NCI-H82 treated with DMSO at 0.1 percent for 48 hours (cell line): ENCODE data around the gene AGTRAP.

Source experiments
- DNase-seq: peaks from one replicate; lab custom pipeline; 2025; ENCODE audit not compliant: unreplicated experiment; lab: John Stamatoyannopoulos, UW

Gene AGTRAP, protein sequence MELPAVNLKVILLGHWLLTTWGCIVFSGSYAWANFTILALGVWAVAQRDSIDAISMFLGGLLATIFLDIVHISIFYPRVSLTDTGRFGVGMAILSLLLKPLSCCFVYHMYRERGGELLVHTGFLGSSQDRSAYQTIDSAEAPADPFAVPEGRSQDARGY

DNA sequence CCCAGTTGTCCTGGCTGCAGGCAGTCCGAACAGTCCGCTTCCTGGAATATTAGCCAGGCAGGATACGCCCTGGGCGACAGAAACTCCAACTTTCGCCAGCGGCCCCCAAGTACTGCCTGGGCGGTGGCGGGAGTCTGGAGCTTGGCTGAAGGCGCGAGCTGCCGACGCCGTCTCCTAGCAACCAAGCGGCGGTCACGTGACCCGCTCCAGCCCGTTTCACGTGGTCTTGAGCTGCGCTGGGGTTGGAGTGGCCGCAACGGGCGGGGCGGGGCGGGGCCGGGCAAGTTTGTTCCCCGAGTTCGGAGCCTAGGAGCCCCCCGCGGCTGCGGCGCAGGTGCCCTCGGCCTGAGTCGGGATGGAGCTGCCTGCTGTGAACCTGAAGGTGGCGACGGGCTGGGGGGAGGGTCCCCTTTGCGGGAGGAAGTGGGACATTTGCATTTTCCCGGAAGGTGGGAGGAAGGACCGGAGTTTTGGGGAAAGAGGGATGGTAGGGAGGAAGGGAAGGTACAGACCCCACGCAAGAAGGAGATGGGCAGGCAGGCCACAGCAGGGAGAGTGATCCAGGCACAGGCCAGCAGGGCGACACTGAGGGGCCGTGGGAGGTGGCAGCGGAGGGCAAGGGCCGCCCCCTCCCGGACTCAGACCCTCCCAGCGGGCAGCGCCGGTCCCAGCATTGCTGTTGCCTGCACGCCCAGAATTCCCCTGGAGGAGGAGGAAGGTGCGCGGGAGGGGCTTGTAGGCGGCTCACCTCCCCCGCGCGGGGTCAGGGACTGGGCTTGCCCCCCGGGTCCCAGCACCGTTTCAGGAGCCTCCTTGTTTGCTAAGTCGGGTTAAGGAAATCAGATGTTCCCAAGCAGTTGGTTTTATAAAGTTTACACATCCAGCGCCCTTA, at the start of gene AGTRAP:
AGTRAP (plus strand) TSS at position 283 of the 892 bp plus-strand sequence; CDS start at position 356, 73 bp downstream.
- DNase-seq = peak; percentile 79

DNA sequence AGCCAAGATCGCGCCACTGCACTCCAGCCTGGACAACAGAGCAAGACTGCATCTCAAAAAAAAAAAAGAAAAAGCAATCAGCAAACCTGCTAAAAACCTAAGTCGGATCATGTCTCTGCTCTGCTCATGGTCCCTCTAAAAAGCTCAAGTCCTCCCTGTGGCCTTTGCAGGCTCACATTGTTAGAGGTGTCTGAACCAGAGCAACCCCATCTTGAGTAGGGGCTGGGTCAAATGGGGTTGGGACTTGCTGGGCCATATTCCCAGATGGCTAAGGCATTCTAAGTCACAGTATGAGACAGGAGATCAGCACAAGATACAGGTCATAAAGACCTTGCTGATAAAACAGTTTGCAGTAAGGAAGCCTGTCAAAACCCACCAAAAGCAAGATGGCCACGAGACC, 47.4 kb upstream of the AGTRAP start:
- no peak for DNase-seq

DNA sequence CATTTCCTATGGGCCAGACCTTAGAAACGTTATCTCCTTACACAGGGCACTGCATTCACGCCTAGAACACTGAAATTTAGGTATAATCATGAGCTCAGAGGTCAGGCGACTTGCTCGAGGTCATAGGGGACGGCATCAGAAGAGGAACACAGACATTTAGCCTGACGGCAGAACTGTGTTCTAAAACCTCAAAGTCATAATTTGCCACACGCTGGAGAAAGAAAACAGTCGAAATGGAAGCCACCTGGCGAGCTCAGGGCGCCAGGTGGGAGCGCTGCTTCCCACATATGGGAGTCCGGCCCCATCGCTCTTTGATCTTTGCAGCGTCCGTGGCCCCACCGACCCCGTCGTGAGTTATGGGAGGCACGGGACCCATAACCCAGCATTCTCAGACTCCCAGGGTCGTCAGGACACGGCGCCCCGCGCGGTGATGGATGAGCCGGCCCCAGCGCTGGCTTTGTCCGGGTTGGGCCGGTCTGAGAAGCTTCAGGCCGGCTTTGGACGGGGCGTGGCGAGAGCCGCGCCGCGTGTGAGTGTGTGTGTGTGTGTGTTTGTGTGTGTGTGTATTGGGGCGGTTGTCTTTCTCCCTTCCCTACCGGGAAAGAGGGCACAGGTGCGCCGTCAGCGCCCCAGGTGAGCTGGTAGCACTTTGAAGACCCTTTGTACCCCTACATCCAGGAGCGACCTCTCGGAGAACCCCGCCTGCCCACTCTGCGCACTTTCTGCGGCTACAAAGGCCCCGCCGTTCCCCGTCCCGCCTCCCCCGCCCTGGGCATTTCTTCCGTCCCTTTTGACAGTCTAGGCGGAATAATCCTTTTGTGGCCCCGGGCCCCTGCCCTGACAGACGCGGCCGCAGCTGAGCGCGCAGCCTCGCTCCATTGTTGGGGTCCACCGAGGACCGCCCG, 45.3 kb upstream of the AGTRAP start:
- DNase-seq = no peak

DNA sequence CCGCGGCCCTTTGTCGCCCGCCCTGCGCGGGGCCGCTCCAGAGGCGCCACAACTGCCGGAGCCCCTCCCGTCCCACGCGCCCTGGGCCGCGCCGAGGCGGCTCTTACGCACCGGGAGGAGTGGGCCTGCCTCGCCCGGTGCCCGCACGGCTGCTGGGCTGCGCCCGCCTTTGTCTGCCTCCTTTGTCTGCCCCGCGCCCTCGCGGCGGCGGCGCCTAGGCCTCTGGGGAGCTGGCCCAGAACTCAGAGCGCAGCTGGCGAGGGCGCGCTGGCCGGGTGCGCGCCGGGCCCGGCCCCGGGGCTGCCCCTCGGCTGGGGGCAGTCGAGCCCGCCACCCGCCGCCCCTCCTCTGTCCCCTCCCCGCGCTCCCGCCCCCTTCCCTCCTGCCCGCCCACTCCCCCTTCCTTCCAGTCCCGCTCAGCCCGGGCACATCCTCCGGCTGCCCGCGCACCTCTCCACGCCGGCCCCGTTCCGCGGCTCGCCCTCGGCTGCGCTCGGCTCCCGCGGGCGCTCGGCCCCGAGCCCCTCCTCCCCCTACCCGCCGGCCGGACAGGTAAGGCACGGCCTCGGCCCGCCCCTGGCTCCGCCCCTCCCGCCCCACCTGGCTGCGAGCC, 44.5 kb upstream of the AGTRAP start, which contains the start of gene DRAXIN:
DRAXIN (plus strand) TSS at position 409 of the 613 bp plus-strand sequence. CDS start 14,549 bp downstream, outside the sequence.
- DNase-seq = peak; percentile 21

DNA sequence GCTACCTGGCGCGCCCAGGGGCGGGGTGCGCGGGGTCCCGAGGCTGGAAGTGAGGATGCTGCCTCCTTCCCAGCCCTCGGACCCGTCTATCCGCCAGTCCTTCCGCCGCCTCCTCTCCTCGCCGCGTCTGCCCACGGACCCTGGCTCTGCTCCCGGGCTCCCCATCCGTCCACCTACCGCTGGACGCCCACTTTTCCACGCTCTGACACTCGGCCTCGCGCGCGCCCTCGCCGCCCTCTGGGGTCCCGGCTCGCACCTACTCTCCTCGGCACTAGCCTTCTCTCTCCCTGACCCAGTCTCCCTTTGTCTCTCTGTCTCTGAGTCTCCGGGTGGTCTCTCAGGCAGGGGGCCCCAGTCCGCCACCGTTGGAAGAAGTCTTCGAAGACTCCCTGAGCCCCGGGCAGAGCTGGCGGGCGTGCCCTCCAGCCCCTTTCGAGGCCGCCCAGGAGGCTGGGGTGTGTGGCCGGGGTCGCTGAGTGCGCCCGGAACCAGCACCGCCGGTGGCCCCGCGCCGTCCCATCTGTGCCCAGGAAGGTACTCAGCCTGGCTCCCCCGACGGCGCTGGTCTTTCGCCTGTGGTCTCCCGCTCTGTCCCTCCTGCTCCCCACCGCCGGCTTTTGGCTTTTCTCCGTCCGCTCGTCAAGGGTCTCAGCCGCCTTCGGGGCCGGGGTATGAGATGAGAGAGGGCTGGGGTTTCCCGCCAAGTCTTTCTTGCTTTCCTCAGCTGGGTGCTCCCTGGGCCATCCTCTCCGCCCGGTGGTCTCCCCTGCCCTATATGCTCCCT, 43.8 kb upstream of the AGTRAP start:
- DNase-seq = no peak

DNA sequence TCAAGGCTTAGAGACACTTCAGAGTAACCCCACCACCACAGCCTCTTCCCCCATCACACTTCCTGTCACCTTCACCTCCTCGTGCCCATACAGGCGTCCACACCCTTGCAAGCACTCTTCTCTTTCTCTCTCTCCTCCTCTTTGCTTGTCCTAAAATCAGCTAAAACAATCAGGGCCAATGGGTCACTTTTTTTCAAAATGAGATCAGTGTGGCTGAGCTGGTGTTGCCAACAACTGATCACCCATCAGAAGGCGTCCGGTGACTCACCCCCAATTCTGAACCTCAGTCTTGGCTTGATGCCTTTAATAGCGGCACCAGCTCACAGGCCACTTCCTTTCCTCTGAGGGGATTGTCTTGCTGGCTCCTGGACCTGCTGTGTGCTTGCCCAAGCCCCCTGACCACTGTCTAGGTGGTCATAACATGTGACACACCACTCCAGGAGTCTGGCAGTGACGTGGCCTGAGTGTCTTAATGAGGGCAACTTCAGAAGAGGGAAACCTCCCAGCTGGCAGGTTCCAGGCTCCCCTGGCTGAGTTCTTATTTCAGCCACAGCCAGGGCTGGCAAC, 42.8 kb upstream of the AGTRAP start:
- no peak for DNase-seq

DNA sequence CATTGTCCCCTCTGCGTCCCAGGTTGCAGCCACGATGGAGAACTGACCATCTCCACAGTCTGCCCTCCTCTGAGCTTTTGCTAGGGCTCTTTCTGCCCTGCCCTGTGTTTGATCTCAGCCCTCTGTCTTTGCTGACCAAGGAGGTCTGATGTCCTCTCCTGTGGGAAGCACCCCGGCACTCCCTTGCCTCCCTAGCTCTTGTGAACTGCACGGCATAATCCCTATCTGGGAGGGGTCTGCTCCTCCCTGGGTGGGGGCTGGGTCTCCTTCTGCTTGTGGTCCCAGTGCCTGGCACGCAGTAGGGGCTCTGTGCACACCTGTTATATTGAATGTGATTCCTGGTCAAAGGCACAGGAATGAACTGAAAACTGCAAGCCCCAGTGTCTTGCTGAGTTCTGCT, 42.0 kb upstream of the AGTRAP start:
- no peak for DNase-seq

DNA sequence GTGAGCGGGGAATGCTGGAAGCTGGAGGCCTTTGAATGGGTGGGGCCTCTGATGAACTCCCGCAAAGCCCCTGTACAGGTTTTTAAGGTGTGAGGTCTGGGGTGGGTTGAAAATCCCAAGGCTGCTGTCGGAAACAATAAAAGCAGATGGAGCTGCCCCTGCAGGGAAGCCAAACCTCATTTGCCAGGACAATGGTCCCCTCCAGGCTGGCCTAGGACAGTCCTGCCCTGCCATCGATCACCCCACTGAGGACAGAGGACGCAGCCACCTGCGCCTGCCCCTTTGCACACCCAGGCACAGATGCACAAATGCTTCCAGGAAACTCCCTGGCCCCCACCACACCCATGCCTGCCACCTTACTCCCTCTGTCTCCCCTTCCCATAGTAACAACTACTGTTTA, 40.1 kb upstream of the AGTRAP start:
- no peak for DNase-seq

DNA sequence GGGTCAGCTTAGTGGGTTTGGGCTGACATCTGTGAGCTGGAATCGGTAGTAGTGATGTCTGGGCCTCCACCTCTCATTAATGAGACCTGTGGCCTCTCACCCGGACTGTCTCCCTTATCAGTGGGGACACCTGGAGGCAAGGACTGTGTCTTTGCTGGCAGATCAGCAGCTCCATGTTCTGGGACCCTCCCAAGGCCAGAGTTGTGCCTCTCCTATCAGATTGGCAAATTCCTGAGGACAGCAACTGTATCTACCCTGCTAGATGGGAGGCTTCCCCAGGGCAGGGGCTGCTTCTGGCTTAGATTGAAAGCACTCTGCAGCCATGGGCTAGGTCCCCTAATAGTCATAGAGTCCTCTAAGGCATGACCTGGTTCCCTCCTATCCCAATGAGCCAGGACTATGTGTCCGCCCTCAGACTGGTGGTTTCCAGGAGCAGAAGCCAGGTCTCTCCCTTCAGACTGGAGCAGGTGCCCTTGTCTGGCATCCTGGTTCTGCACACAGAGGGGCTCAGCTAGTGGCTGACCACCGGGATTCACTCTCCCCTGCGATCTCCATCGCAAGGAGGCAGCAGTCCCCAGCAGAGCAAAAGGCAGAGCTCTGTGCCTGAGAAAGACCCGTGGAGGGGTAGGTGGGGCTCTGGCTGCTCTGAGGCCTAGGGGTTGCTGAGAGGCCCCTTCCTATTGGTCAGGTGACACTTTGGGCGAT, 38.6 kb upstream of the AGTRAP start:
- no peak for DNase-seq

DNA sequence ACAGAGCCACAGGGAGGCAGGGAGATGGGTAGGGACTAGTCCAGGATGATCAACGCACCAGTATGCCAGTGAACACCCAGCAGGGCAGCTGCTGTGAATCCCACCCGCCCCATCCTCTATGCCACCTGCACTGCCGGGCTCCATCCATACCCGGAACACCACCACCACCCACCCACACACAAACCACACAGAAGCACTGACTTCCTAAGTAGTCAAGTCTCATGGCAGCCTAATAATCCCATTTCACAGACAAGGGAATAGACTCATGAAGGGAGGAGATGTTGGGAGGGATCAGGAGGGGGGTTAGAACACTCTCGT, 38.1 kb upstream of the AGTRAP start:
- DNase-seq = no peak

DNA sequence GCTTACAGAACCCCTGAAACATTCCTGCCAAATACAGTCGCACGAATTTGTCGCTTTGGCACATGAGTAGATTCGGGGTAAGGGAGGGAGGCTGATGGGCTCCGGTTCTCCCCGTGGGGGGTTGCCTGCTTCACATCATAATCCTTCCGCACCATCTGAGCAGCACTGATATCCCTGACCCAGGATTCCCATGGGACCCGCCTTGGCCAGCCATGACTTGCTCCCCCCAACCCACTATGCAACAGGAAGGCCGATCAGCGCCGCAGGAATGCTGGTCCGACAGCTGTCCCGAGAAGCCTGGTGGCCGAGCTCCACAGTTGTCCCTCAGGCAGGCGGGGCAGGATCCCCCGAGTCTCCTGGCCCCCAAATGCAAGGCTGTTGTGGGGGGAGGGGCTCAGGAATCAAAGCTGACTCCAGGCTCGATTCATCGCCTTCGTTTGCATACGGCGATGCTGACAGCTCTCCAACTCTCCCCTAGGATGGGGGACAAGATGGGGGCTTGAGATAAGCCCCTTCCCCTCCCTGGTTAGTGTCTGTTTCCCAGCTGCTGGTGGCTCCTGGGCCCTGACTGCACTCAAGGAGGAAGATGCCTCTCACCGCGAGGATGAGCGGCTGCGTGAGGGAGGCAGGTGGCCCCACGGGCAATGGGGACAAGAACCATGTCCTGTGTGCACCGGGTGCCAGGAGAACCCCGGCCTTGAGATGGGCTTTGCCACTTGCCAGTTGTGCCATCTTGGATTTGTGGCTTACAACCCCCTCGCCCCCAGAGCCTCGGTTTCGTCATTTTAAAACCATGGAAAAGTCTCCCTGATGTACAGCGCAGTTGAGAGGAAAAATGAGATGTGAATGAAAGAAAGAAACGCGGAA, 35.1 kb upstream of the AGTRAP start:
- peak; percentile 90 for DNase-seq

DNA sequence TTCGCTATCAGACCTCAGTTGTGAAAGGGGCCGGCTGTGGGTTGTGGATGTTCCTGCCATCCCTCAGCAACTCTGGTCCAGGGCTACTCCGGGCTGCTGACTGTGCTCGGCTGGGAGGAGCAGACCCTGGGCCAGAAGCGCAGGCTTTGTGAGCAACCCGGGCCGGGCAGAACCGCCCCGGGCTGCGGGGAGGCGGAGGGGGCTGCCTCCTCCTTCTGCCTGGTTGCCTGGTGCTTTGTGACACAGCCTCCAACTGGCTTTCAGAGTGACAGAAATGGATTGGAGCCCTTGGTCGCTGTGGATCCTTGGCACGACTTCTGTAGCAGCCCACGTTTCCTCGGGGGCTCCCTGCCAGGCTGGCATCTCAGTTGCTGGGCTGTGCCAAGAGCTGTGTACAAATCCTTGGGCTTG, 34.4 kb upstream of the AGTRAP start:
- no peak for DNase-seq

DNA sequence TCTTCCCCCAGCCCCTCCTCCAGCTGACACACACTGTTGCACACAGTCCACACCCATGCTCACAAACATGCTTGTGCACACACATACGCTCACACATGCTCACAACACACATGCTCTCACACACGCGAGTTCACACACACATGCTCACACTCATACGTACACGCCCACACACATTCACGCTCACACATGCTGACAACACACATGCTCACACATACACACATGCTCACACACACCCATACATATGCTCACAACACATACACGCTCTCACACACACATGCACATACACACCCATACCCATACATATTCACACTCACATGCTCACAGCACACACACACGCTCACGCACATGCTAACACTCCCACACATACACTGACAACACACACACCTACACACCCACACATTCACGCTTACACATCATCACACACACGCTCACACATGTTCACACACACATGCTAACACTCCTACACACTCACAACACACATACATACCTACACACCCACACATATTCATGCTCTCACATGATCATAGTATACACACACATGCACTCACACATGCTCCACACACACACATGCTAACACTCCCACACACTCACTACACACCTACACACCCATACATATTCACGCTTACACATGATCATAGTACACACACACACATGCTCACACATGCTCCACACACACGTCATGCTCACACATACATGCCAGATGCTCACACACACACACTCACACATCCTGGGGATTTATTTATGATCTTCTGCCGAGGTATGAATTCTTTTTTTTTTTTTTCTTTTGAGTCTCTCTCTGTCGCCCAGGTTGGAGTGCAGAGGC, 33.7 kb upstream of the AGTRAP start:
- no peak for DNase-seq

DNA sequence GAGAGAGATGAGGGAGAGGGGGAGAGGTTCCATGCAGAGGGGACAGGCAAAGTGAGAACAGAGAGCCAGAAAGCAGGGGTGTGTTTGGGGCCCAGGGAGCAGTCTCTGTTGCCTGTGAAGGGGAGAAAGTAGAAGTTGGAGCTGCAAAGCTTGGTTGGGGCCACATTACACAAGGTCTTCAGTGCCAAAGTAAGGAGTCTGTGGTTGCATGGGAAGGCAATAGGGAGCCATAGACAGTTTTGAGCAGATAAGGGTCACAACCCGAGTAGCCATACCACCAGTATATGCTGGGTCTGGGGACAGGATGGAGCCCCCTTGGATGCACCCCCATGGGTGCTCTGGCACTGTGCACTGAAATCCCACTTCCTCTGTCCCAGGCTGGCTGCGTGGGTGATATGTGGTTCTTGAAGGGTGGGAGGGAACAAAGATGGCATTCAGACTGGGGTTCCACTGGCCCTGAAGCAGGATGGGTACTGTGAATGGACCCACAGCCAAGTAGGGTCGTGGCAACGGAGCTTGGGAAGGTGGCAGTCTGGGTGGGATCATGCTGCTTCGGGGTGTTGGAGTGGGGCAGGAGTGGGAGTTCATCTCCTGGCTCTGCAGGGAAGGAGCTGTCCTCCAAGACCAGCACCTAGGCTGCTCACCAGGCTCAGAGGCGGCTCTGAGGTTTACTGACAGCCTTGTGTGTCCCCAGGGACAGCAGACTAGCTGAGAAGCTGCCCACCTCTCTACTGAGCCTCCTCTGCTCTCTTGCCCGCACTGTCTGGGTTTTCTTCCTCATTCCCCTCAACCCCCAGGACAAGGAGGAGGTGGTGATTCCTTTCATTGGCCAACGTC, 32.4 kb upstream of the AGTRAP start:
- DNase-seq = peak; percentile 66

DNA sequence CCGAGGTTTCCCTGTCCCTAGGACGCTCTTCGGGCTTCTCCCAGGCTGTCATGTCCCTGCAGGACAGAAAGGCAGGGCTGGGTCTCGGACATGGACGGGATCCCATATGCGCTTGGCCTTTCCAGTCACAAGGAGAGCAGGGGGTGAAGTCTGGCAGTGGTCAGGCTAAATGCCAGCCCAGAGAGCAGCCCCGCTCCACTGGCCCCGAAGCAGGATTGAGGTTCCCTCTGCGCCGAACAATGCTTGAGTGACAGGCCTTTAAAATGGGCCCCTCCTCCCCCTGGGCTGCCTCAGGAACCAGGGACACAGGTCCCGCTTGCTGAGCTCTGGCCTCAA, 31.8 kb upstream of the AGTRAP start:
- DNase-seq = no peak

DNA sequence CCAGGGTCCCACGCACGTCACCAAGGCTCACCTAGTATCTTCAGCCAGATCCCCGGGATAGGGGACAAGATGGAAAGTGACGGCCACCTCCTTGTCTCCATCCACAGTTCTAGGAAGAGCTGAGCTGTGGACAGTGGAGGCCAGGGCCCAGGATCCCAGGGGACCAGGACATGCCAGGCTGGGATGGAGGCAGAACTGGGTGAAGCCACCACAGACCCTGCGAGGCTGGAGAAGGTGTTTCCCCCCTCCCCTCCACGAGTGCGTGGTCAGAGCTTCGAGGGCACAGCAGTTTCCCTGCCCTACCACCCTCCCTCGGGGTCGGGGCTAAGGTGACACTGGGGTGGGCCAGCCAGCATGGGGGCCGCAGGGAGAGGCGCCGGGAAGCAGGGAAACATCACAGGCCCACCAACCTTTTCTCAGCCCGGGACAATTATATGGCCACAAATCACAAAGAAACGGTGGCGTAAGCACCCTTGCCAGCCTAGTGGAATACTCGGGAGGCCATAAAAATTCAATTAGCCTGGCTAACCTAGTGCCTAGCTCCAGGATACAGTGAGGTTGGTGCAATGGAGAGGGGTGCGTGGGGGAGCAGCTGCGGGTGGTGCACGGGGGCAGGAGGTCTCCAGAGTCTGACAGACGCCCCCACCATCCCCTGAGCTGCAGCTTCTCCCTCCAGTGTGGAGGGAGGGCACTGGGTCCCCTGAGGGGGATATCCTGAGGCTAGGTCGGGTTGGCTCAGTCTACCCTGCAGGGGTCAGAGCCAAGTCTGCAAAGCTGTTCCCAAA, 31.1 kb upstream of the AGTRAP start:
- DNase-seq = no peak
